IPS DF 6.9 (cell line): ENCODE results near the gene FKBP10.
A peak's percentile ranks its signal among the peaks of the same experiment; 100 is the strongest.

ENCODE experiments used
- DNase-seq: peaks from one replicate; pipeline ENCODE4 v3.0.0-alpha.2; 2013; ENCODE audit warnings: low read depth, low spot score
- H3K27ac ChIP-seq: one replicate; pipeline ENCODE4 v1.5.1; 2013; ENCODE audit warnings: low read length, control low read depth
- H3K27me3 ChIP-seq: 2 replicates; pipeline ENCODE4 v1.6.1; 2013; ENCODE audit warnings: mild to moderate bottlenecking, low read length; ENCODE audit not compliant: control insufficient read depth, insufficient read depth
- H3K36me3 ChIP-seq: 2 replicates; pipeline ENCODE4 v1.6.1; 2013; ENCODE audit warnings: low read length; ENCODE audit not compliant: control insufficient read depth, insufficient read depth
- H3K4me1 ChIP-seq: 2 replicates; pipeline ENCODE4 v1.6.1; 2013; ENCODE audit warnings: low read length; ENCODE audit not compliant: control insufficient read depth, insufficient read depth
- H3K4me3 ChIP-seq: 2 replicates; pipeline ENCODE4 v1.5.1; 2013; ENCODE audit warnings: mild to moderate bottlenecking, low read length
- H3K9me3 ChIP-seq: 2 replicates; pipeline ENCODE4 v1.6.1; 2013; ENCODE audit warnings: low read length, inconsistent platforms; ENCODE audit not compliant: control insufficient read depth, insufficient read depth
- WGBS: extraction: QIAGEN DNeasy Blood & Tissue Kit; methylation state at CpG from one replicate; pipeline ENCODE4 v1.1.7; 2013; ENCODE audit warnings: mixed read lengths, missing lambda C conversion rate; ENCODE audit not compliant: insufficient read length, insufficient coverage; 5-methylcytosine and 5-hydroxymethylcytosine counted together

Gene FKBP10, protein sequence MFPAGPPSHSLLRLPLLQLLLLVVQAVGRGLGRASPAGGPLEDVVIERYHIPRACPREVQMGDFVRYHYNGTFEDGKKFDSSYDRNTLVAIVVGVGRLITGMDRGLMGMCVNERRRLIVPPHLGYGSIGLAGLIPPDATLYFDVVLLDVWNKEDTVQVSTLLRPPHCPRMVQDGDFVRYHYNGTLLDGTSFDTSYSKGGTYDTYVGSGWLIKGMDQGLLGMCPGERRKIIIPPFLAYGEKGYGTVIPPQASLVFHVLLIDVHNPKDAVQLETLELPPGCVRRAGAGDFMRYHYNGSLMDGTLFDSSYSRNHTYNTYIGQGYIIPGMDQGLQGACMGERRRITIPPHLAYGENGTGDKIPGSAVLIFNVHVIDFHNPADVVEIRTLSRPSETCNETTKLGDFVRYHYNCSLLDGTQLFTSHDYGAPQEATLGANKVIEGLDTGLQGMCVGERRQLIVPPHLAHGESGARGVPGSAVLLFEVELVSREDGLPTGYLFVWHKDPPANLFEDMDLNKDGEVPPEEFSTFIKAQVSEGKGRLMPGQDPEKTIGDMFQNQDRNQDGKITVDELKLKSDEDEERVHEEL

DNA sequence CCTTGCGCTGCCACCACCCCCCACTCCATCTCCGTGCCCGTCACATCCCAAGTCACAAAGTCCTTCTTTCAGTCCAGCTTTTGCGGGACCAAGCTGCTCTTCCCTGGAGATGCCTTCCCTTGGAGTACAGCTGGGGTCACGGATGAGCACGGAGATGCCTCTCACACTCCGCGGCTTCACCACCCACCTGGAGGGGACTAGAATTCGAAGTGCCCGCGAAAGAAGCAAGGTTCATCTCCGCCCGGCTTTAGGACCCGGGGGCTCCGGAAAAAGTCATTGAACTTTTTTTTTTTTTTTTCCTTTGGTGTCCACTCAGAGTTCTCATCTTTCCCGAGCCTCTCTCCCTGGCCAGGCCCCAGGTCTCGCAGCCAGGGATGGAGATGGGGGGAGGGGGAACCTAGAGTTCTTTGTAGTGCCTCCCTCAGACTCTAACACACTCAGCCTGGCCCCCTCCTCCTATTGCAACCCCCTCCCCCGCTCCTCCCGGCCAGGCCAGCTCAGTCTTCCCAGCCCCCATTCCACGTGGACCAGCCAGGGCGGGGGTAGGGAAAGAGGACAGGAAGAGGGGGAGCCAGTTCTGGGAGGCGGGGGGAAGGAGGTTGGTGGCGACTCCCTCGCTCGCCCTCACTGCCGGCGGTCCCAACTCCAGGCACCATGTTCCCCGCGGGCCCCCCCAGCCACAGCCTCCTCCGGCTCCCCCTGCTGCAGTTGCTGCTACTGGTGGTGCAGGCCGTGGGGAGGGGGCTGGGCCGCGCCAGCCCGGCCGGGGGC lies at the start of gene FKBP10:
Gene FKBP10, plus strand, starts transcription at position 624 of the 771 bp plus-strand sequence. Its CDS starts 31 bp downstream, at position 655.
- Histone ChIP-seq H3K27ac (no peak within 1 kb of the TSS), H3K4me3 (peak within 1 kb of the TSS; percentile 85; the same call in 1 of the 2 replicates), H3K27me3 (no peaks in the 10 kb centered on the region), H3K9me3 (no peaks in the 10 kb centered on the region), H3K36me3 (0 out of 2 replicates have a peak, but pooled peaks cover 3% of the 10 kb centered on the region), H3K4me1 (no peaks in the 10 kb centered on the region)
- no CpG with 5 or more reads among the region's 35 CpGs for WGBS
- peak; percentile 70 for DNase-seq

DNA sequence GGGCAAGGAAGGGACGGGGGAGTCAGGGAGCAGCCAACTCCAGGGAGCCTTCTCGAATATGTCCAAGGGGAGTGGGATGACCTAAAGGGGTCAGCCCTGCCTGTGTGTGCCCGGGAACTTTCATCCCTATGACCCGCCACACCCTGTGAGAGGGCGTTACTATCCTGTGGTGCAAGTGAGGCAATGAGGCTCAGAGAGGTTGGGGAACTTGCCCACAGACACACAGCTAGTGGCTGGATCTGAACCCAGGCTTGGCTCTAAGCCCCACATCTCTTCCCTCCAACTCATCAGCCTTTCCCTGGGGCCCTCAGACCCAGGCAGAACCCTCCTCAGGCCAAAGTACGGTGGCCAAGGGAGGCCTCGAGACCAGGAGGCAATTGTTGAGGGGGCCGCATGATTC lies 49.5 kb upstream of the FKBP10 start:
- no peak overlapping the region for H3K4me3 ChIP-seq
- H3K4me1 ChIP-seq = no peaks in the 10 kb centered on the region
- H3K36me3 ChIP-seq = peaks cover 47% of the 10 kb centered on the region
- no peaks in the 10 kb centered on the region for H3K27me3 ChIP-seq
- no CpG with 5 or more reads among the region's 8 CpGs for WGBS
- H3K27ac ChIP-seq = no peak overlapping the region
- no peaks in the 10 kb centered on the region for H3K9me3 ChIP-seq
- DNase-seq = no peak

DNA sequence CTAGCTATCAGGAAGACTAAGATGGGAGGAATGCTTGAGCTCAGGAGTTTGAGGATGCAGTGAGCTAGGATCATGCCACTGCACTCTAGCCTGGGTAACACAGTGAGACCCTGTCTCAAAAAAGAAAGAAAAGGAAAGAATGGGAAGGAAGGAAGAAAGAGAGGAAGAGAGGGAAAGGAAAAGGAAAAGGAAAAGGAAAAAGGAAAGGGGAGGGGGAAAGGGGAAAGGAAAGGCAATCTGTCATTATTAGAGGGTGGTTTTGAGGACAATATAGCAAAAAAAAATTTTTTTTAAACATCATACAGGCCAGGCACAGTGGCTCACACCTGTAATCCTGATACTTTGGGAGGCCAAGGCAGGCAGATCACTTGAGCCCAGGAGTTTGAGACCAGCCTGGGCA lies 46.7 kb upstream of the FKBP10 start:
- Histone ChIP-seq H3K36me3 (peaks cover 48% of the 10 kb centered on the region), H3K4me3 (no peak overlapping the region), H3K4me1 (no peaks in the 10 kb centered on the region), H3K27me3 (no peaks in the 10 kb centered on the region), H3K9me3 (no peaks in the 10 kb centered on the region), H3K27ac (no peak overlapping the region)
- no peak for DNase-seq

DNA sequence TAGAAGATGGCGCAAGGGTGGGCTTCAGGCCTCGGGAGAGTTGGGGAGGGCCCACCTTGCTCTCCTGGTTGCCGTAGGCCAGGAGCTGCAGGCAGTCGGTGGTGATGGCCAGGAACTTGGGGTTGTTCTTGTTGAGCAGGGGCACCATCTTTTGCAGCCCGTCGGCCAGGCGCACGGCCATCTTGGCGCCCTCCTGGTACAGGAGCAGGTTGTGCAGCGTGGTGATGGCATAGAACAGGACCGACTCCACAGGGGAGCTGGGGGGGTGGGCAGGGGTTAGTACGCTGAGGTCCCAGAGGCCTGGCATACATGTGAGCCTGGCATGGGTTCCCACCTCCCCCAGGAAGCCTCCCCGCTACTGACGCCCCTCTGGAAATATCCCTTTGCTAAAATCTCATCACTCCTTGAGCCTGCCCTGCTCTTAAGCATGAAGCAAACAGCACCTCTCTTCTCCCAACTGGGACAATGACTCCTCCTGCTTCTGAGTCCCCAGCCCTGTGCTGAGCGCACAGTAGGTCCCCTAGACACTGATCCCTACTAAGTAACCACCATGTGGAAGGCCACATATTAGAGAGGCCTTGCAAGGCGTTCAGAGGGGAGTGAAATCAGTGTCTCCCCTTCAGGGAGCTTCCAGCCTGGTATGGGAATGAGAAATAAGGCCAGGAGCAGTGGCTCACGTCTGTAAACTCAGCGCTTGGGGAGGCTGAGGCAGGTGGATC lies 45.3 kb upstream of the FKBP10 start:
- no peak overlapping the region for H3K4me3 ChIP-seq
- no peak for DNase-seq
- H3K9me3 ChIP-seq = no peaks in the 10 kb centered on the region
- no peaks in the 10 kb centered on the region for H3K27me3 ChIP-seq
- H3K4me1 ChIP-seq = peaks cover 5% of the 10 kb centered on the region
- no peak overlapping the region for H3K27ac ChIP-seq
- no CpG with 5 or more reads among the region's 18 CpGs for WGBS
- H3K36me3 ChIP-seq = peaks cover 46% of the 10 kb centered on the region

DNA sequence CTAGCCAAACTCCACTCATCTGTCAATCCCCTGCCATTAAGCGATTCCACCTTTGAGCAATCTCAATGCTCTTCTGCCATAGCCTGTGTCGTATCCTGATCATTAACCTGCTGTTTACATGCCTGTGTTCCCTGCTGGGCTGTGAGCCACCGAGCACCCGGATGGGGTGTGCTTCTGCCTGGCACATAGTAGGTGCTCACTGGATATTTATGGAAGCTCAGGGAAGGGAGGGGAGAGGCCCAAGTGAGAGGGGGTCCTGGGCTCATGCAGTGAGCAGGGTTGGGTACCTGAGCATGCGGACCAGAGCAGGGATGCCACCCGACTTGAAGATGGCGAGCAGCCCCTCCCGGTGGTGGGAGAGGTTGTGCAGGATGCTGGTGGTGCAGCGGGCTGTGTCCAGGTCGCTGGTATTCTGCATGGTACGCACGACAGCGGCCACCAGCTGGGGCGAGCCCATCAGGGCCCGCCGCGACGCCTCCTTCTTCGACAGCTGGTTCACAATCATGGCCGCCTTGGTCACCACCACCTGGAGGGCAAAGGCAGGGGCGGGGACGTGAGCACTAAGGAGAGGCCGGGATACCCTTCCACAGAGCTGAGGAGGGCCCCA lies 44.0 kb upstream of the FKBP10 start:
- no CpG with 5 or more reads among the region's 23 CpGs for WGBS
- peaks cover 34% of the 10 kb centered on the region for H3K36me3 ChIP-seq
- H3K27me3 ChIP-seq = no peaks in the 10 kb centered on the region

DNA sequence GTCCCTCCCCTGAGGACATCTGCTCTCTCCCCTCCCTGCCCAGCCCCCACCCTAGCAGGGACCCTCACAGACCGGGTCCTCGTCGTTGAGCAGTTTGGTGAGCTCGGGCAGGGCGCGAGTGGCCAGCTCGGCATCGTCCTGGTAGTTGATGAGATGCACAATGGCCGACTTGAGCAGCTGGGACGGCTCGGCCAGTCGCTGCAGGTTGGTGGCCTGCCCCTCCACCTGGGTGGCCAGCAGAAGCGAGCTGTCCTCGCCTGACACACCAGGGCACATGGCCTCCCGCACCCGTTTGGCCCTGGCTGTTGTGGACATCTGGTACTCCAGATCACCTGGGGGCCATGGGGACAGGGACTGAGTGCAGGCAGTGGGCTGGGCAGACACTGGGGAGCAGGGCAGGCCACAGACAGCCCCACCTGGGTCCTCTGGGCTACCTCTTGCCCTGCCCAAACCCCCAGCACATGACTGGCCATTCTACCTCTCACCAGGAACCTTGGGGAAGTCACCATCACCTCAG lies 43.4 kb upstream of the FKBP10 start:
- Histone ChIP-seq H3K27me3 (no peaks in the 10 kb centered on the region), H3K27ac (no peak overlapping the region), H3K4me3 (no peak overlapping the region), H3K36me3 (peaks cover 31% of the 10 kb centered on the region), H3K4me1 (peaks cover 15% of the 10 kb centered on the region), H3K9me3 (no peaks in the 10 kb centered on the region)
- WGBS = no CpG with 5 or more reads among the region's 16 CpGs
- DNase-seq = no peak

More for the DNA sequence above, 44.0 kb upstream of the FKBP10 start:
- no peak overlapping the region for H3K27ac ChIP-seq
- no peak overlapping the region for H3K4me3 ChIP-seq
- DNase-seq = no peak
- peaks cover 14% of the 10 kb centered on the region for H3K4me1 ChIP-seq
- H3K9me3 ChIP-seq = no peaks in the 10 kb centered on the region

DNA sequence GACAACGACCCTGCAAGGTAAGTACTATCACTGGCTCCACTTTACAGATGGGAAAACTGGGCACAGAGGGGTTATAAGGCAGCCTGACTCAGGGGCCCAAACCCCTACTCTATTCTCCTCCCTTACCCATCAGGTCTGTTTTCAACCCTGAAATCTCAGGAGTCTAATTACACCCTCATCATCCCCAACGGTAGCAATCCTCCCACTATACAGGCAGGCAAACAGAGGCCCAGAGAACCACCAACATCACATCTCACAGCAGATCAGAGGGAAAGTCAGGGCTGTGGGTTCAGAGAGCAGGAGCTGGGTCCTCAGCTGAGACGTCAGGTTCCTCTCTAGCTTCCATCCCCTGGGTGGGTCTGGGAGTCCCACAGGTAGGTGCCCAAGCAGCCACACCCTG lies 42.8 kb upstream of the FKBP10 start:
- H3K27ac ChIP-seq = no peak overlapping the region
- H3K36me3 ChIP-seq = peaks cover 25% of the 10 kb centered on the region
- no peak overlapping the region for H3K4me3 ChIP-seq
- no CpG with 5 or more reads among the region's 3 CpGs for WGBS
- DNase-seq = no peak
- no peaks in the 10 kb centered on the region for H3K9me3 ChIP-seq
- H3K27me3 ChIP-seq = no peaks in the 10 kb centered on the region
- H3K4me1 ChIP-seq = peaks cover 17% of the 10 kb centered on the region

DNA sequence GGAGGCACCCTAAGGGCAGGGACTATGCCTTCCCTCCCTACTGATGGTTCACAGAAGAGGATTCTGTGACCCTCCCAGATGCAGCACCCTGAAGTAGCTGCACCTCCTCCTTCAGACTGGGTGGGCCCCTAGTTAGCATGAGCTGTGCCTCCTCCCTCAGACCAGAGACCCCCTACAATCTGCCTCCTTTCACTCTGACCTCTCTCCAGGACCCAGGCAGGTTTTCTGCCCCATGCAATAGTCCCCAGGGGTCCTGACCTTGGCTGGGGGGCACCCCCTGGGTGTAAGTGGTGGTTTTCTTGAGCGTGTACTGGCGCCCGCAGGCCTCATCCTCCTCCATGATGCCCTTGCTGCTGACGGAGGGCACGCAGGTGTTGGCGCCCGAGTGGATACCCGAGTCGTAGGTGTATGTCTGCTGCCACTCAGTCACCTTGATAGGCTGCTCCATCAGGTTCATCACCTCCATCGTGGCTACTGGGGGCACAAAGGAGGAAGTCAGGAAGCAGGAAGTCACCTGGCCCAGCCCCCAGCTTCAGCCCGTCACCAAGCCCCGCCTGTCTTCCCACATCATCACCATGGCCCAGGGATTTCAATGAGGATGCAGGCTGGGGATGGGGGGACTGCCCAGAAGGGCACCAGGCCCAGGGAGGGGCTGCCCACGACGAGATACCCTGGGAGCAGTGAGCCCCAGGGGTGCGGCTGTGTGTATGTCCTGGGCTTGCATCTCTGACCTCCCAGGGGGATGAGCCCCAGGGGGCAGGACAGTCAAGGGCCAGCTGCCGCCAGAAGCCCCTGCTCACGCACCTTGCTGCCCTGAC lies 41.2 kb upstream of the FKBP10 start:
- Histone ChIP-seq H3K4me3 (no peak overlapping the region), H3K27me3 (no peaks in the 10 kb centered on the region), H3K4me1 (peaks cover 20% of the 10 kb centered on the region), H3K9me3 (no peaks in the 10 kb centered on the region), H3K36me3 (peaks cover 25% of the 10 kb centered on the region), H3K27ac (no peak overlapping the region)
- WGBS = no CpG with 5 or more reads among the region's 17 CpGs
- no peak for DNase-seq

DNA sequence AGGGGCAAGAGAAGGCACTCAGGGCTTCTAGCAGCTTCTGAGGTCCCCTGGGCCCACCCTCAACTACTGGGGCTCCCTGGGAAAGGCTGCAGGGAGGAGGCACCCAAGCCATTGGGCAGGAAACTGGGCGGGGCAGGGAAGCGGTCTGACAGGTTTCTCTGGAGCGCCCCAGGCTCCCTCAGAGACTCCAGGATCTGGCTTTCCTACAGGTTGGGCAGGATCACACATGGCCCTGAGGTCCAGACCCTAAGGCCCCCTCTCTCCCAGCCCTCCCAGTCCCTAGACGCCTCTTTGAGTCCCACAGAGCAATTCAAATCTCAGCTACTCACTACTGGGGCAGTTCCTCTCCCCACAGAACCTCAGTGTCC lies 40.6 kb upstream of the FKBP10 start:
- Histone ChIP-seq H3K27ac (no peak overlapping the region), H3K9me3 (no peaks in the 10 kb centered on the region), H3K4me3 (no peak overlapping the region), H3K36me3 (peaks cover 24% of the 10 kb centered on the region), H3K27me3 (no peaks in the 10 kb centered on the region), H3K4me1 (peaks cover 22% of the 10 kb centered on the region)
- DNase-seq = no peak
- WGBS = no CpG with 5 or more reads among the region's 4 CpGs
